Metanephros (tissue), 1 donor: ENCODE measurements around the gene HABP4. TPM values are rescaled to one million over a fixed set of nuclear protein-coding genes. Genes with fewer than 3 reads are reported as not detected.

Experiments
- total RNA-seq: library from RNA; depleted of rRNA; stranded (reverse); fragments of >200 nt; gene quantifications from one replicate; pipeline ENCODE4 v1.2.3, GENCODE V29; 2014

HABP4 gene
- total RNA-seq, result 10.0 TPM

GRCh38 chr9:96449845-96450612 lies at the start of gene HABP4:
TSS of gene HABP4 (plus strand) at chr9:96450169. CDS start at chr9:96450280, 111 bp downstream.

GRCh38 chr9:96418083-96418919 lies 31.7 kb upstream of the HABP4 start, which contains the start of gene ZNF367:
TSS of gene ZNF367 (minus strand) at chr9:96418370. CDS start at chr9:96418032, 338 bp downstream.

Other genes starting within 250 kb of the HABP4 start
- 0.53 TPM for gene HSD17B3, start 148.0 kb upstream of the HABP4 start, total RNA-seq
- gene SLC35D2, start 66.5 kb upstream of the HABP4 start, total RNA-seq, result 23.2 TPM
- gene ZNF367, start 31.8 kb upstream of the HABP4 start, total RNA-seq, result 8.5 TPM
- 30.2 TPM for gene CDC14B, start 169.7 kb downstream of the HABP4 start, total RNA-seq
- 11.6 TPM for gene PRXL2C, start 205.1 kb downstream of the HABP4 start, total RNA-seq